ENCODE data around the gene OTOG. TPM values are rescaled to one million over a fixed set of nuclear protein-coding genes. Genes with fewer than 3 reads are reported as not detected.
A peak's percentile ranks its signal among the peaks of the same experiment; 100 is the strongest.

Gene OTOG
- not detected in 2 replicates for total RNA-seq

GRCh38 chr11:17547051-17547577, at the start of gene OTOG:
OTOG (plus strand) TSS chr11:17547259; CDS start chr11:17547373, 114 bp downstream.
- DNase-seq (ENCODE audit: low read depth in 2 of 2) = no peak

GRCh38 chr11:17498058-17498457, 49.0 kb upstream of the OTOG start:
- DNase-seq (ENCODE audit: low read depth in 2 of 2) = no peak

GRCh38 chr11:17498475-17498874, 48.6 kb upstream of the OTOG start:
- DNase-seq (ENCODE audit: low read depth in 2 of 2) = no peak

GRCh38 chr11:17500673-17501072, 46.4 kb upstream of the OTOG start:
- no peak for DNase-seq (ENCODE audit: low read depth in 2 of 2)

GRCh38 chr11:17502630-17503029, 44.4 kb upstream of the OTOG start:
- no peak for DNase-seq (ENCODE audit: low read depth in 2 of 2)

- DNase-seq (ENCODE audit: low read depth in 2 of 2) = peak; percentile 30 to 73
Observed at GRCh38 chr11:17504330-17505107, 42.5 kb upstream of the OTOG start.

GRCh38 chr11:17505146-17505545, 41.9 kb upstream of the OTOG start:
- no peak for DNase-seq (ENCODE audit: low read depth in 2 of 2)

GRCh38 chr11:17506314-17506713, 40.7 kb upstream of the OTOG start:
- no peak for DNase-seq (ENCODE audit: low read depth in 2 of 2)

GRCh38 chr11:17506942-17507341, 40.1 kb upstream of the OTOG start:
- no peak for DNase-seq (ENCODE audit: low read depth in 2 of 2)

GRCh38 chr11:17507773-17508172, 39.3 kb upstream of the OTOG start:
- no peak for DNase-seq (ENCODE audit: low read depth in 2 of 2)

- no peak for DNase-seq (ENCODE audit: low read depth in 2 of 2)
Observed at GRCh38 chr11:17508306-17508705, 38.8 kb upstream of the OTOG start.

- peak in 1 of 2 donors; percentile 12 for DNase-seq (ENCODE audit: low read depth in 2 of 2)
Observed at GRCh38 chr11:17508791-17509190, 38.3 kb upstream of the OTOG start.

GRCh38 chr11:17510507-17511206, 36.4 kb upstream of the OTOG start:
- no peak for DNase-seq (ENCODE audit: low read depth in 2 of 2)

GRCh38 chr11:17511571-17511970, 35.5 kb upstream of the OTOG start:
- DNase-seq (ENCODE audit: low read depth in 2 of 2) = no peak

GRCh38 chr11:17512101-17512500, 35.0 kb upstream of the OTOG start:
- no peak for DNase-seq (ENCODE audit: low read depth in 2 of 2)

- DNase-seq (ENCODE audit: low read depth in 2 of 2) = no peak
Observed at GRCh38 chr11:17513853-17514252, 33.2 kb upstream of the OTOG start.

- no peak for DNase-seq (ENCODE audit: low read depth in 2 of 2)
Observed at GRCh38 chr11:17514476-17514875, 32.6 kb upstream of the OTOG start.

GRCh38 chr11:17515443-17516176, 31.4 kb upstream of the OTOG start:
- no peak for DNase-seq (ENCODE audit: low read depth in 2 of 2)

- DNase-seq (ENCODE audit: low read depth in 2 of 2) = no peak
Observed at GRCh38 chr11:17516551-17517150, 30.4 kb upstream of the OTOG start.

GRCh38 chr11:17517186-17517585, 29.9 kb upstream of the OTOG start:
- DNase-seq (ENCODE audit: low read depth in 2 of 2) = no peak

GRCh38 chr11:17518366-17518765, 28.7 kb upstream of the OTOG start:
- no peak for DNase-seq (ENCODE audit: low read depth in 2 of 2)

All from dermis microvascular lymphatic vessel endothelial cell (primary cell).